ENCODE results near the gene C17orf67. TPM values are rescaled to one million over a fixed set of nuclear protein-coding genes. Genes with fewer than 3 reads are reported as not detected.

C17orf67 gene
- total RNA-seq, 1 experiment from 2014 or later, result 1.0 TPM

GRCh38 chr17:56868716-56869115 lies 35.0 kb upstream of the C17orf67 start:
- H3K9me3 ChIP-seq (ENCODE audit: control insufficient read depth, low read depth, low read length), result no peaks in the 10 kb centered on the region
- no peak overlapping the region for H2BK15ac ChIP-seq (ENCODE audit: low read depth, low read length)
- no peak overlapping the region for H2BK12ac ChIP-seq (ENCODE audit: insufficient read length, low read depth, low read length)
- H2BK20ac ChIP-seq (ENCODE audit: low read depth, low read length, poor library complexity, severe bottlenecking), result no peak overlapping the region
- WGBS (ENCODE audit: extremely low coverage, insufficient read length, low lambda C conversion rate), result no CpG with 5 or more reads among the region's 3 CpGs
- H3K18ac ChIP-seq (ENCODE audit: insufficient read length, low read depth, low read length), result no peak overlapping the region
- no peak for TF ChIP-seq CTCF (conservative IDR thresholded peaks at IDR 0.05)
- H3K79me2 ChIP-seq (ENCODE audit: insufficient read depth, low read length), result no peaks in the 10 kb centered on the region
- no peak overlapping the region for H3K4ac ChIP-seq (ENCODE audit: low read depth, low read length)
- Mint-ChIP-seq H3K9me3 (no peaks in the 10 kb centered on the region), H3K4me1 (no peaks in the 10 kb centered on the region), H3K27me3 (ENCODE audit: low read depth) (no peaks in the 10 kb centered on the region), H3K27ac (no peak overlapping the region), H3K4me3 (no peak overlapping the region), H3K36me3 (ENCODE audit: insufficient read depth in 1 of 3, low read depth in 3 of 3) (peaks cover 0 to 3% (median 0%) of the 10 kb centered on the region in 3 experiments; a peak in 4 of 7 replicates)
- no peak overlapping the region for H3K14ac ChIP-seq (ENCODE audit: insufficient read depth, low read length)
- no peak overlapping the region for H4K91ac ChIP-seq (ENCODE audit: insufficient read length, low read depth, low read length)
- H3K27ac ChIP-seq (ENCODE audit: insufficient read length, low read depth, low read length), result no peak overlapping the region
- H3K23me2 ChIP-seq (ENCODE audit: insufficient read length, low read depth, low read length, poor library complexity, severe bottlenecking), result no peaks in the 10 kb centered on the region
- H3K27me3 ChIP-seq (ENCODE audit: insufficient read depth, low read length), result no peaks in the 10 kb centered on the region
- H3K79me1 ChIP-seq (ENCODE audit: insufficient read depth, low read depth, low read length, poor library complexity, severe bottlenecking), result no peaks in the 10 kb centered on the region
- H4K8ac ChIP-seq (replicated peaks; ENCODE audit: insufficient read length, low read depth, low read length), result no peak overlapping the region
- H3K23ac ChIP-seq (ENCODE audit: insufficient read length, low read depth, low read length), result no peak overlapping the region
- no peaks in the 10 kb centered on the region for H4K20me1 ChIP-seq (ENCODE audit: control insufficient read depth, insufficient read depth, insufficient read length)
- H4K5ac ChIP-seq (ENCODE audit: insufficient read length, low read depth, low read length), result no peak overlapping the region
- no peak for DNase-seq
- no peak overlapping the region for H2BK120ac ChIP-seq (ENCODE audit: low read depth, low read length, poor library complexity, severe bottlenecking)
- no peak overlapping the region for H3K4me2 ChIP-seq (ENCODE audit: insufficient read depth, insufficient read length, low read length)
- no peak overlapping the region for H3T11ph ChIP-seq (ENCODE audit: low read length)
- H3K4me1 ChIP-seq (ENCODE audit: insufficient read depth, low read length), result no peaks in the 10 kb centered on the region
- no peak overlapping the region for H3K56ac ChIP-seq (ENCODE audit: insufficient read length, low read depth, low read length)
- no peak overlapping the region for H2BK5ac ChIP-seq (ENCODE audit: insufficient read length, low read length)
- H2AK5ac ChIP-seq (ENCODE audit: insufficient read length, low read length), result no peak overlapping the region
- H2AFZ ChIP-seq (ENCODE audit: low read length), result no peak overlapping the region
- H3K9ac ChIP-seq (ENCODE audit: extremely low read depth, insufficient read length, low read length), result no peak overlapping the region

All from H9 (cell line).